Adrenal gland (tissue), 12 donors: ENCODE results near the gene TRIP6. TPM values are rescaled to one million over a fixed set of nuclear protein-coding genes. Genes with fewer than 3 reads are reported as not detected.

Source experiments
- DNase-seq, 7 donors: peaks; one replicate each; pipeline ENCODE4 v3.0.0-alpha.2; 2019 to 2020
- H3K27ac ChIP-seq, 5 donors: fragments of 200-600 bp; sonication (generic) in 4 of 5; 1 replicate in 3 of 5; 2 replicates in 2 of 5; pipeline versions ENCODE4 v1.5.1 to v1.8.0; 2016 to 2020; ENCODE audit warnings: mild to moderate bottlenecking in 1 of 5
- H3K27me3 ChIP-seq: fragments of 200-600 bp; 2 replicates; pipeline ENCODE4 v1.8.0; 2021
- H3K36me3 ChIP-seq, 2 donors: fragments of 200-600 bp; replicated peaks in 1 of 2; 1 replicate in 1 of 2; 2 replicates in 1 of 2; pipeline versions ENCODE4 v1.5.1 to v1.8.0; 2018 to 2022
- H3K4me1 ChIP-seq, 2 donors: fragments of 200-600 bp; replicated peaks in 1 of 2; 1 replicate in 1 of 2; 2 replicates in 1 of 2; pipeline versions ENCODE4 v1.5.1 to v1.8.0; 2018 to 2021
- H3K4me3 ChIP-seq, 4 donors: fragments of 200-600 bp; sonication (generic) in 3 of 4; one replicate each; pipeline ENCODE4 v1.5.1; 2016 to 2018
- H3K9me3 ChIP-seq, 3 donors: fragments of 200-600 bp; sonication (generic) in 1 of 3; replicated peaks in 1 of 3; 1 replicate in 2 of 3; 2 replicates in 1 of 3; pipeline versions ENCODE4 v1.5.1 to v1.8.0; 2016 to 2021
- POLR2A ChIP-seq, 2 donors: fragments of 450-650 bp; IDR thresholded peaks; one replicate each; pipeline ENCODE4 v1.6.1; 2017; ENCODE audit warnings: antibody characterized with exemption in 2 of 2, mild to moderate bottlenecking in 2 of 2, moderate library complexity in 1 of 2
- WGBS, 4 donors: extraction: QIAGEN DNeasy Blood & Tissue Kit in 2 of 4; methylation state at CpG; one replicate each; pipeline versions ENCODE4 v1.1.5 to v1.1.7; 2013 to 2017; 5-methylcytosine and 5-hydroxymethylcytosine counted together
- intact Hi-C, 2 donors: fragments of 100-400 bp; cut with DNase I; formaldehyde crosslinking; loops; one replicate each; pipeline versions ENCODE4 v1.14.1 to v1.15.0; 2022 to 2023
- polyA plus RNA-seq, 3 donors: library from polyadenylated mRNA; stranded (reverse); fragments of 200-250 nt in 2 of 3; fragments of 350-450 nt in 1 of 3; fragmentation: Illumina TruSeq in 1 of 3; extraction: RNeasy Lipid Tissue Mini Kit (QIAGEN cat#74804) in 1 of 3; gene quantifications; one replicate each; pipeline ENCODE4 v1.2.3, GENCODE V29; 2013 to 2014
- total RNA-seq, 9 donors: library from RNA; depleted of rRNA in 4 of 9; stranded (reverse); fragments of >200 nt in 4 of 9; fragments of 120-200 nt in 1 of 9; fragmentation: NEBNext Ultra II Directional in 1 of 9; extraction: Animal tissue kit (Norgen Biotek cat#: 25700) in 1 of 9; gene quantifications; one replicate each; pipeline versions ENCODE4 v1.1.0 to v1.2.4, GENCODE V29; 2013 to 2023
- TF ChIP-seq, protein P1 (sequence below), 6 experiments: fragments of 450-650 bp in 4 of 6; fragments of 200-600 bp in 2 of 6; sonication (generic) in 1 of 6; IDR thresholded peaks; 1 replicate in 5 of 6; 2 replicates in 1 of 6; pipeline versions ENCODE4 v1.5.1 to v1.8.0; 2016 to 2021; ENCODE audit warnings: antibody characterized with exemption in 6 of 6, mild to moderate bottlenecking in 2 of 6, moderate library complexity in 1 of 6
- donor health status: healthy with polysubstance abuse.
- donor health status: Bipolar disorder and iron deficiency.
- donor health status: DM: yes; HTN: yes; CAD: no.
- donor health status: DM: no; HTN: no; CAD: no.
- donor health status: DM: no; HTN: no; CAD: no.
- donor health status: DM: yes; HTN: yes; CAD: no.

Gene TRIP6
- total and polyA plus RNA-seq, 12 donors: 6.1 to 105 (median 69.2) TPM

DNA sequence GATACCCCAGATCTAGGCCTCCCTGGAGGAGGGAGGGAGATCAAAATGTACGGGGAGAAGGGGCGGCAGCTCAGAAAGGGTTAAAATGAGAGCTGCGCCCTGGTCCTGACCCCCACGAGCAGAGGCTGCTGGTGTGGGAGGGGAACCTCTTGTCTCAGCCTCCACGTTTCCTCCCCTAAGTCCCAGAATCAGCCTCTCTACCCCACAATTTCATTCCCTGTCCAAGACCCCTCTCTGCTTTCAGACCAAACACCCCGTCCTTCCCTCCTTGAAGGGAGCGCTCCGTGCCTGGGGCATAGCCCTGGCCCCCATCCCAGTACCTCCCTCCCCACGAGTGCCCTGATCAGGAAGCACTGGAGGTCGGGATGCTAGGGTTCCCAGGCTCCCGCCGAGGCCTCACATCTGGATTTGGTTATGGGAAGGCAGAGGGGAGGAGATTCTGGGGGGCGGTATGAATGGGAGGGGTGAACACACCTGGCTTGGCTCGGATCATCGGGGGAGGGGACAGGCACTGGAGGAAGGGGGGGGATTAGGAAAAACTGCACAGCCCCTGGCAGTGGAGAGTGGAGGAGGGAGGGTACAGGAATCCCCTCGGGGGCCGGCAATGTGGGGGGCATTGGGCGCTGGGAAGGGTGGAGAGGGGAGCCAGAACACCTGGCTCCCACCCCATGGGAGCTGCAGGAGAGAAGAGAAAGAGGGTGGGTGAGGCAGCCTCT, 42.5 kb upstream of the TRIP6 start:
- intact Hi-C loops: no loop called here
- Histone ChIP-seq H3K4me1 (peaks cover 22 to 39% of the 10 kb centered on the region in 2 donors), H3K27ac (peak overlapping the region in 2 of 5 donors; percentile 79 to 93)

DNA sequence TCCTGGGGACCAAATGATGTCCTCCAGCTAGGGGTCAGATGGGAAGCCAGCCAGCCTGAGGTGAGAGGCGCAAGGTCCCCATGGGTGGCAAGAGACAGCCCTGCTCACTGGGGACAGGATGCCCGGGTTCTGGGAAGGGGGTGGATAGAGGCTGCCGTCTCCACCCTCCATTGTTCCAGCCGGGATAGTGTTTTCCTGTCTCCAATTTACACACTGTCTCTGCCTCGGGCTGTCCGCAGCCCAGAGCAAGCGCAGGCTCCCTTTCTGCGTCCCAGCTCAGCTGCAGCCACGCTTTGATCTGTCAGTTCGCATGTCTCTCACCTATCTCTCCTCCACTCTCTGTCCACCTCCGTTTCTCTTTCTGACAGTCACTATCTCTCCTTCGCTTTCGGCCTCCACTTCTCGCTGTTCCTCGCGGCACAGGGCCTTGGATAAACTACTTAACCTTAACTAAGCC, 41.9 kb upstream of the TRIP6 start:
- peaks cover 22 to 39% of the 10 kb centered on the region in 2 donors for H3K4me1 ChIP-seq
- H3K36me3 ChIP-seq: peaks cover 0 to 33% of the 10 kb centered on the region in 2 donors
- peak in 3 of 7 donors; percentile 51 to 59 (median 55) for DNase-seq
- intact Hi-C loops: no loop called here
- H3K27me3 ChIP-seq: no peaks in the 10 kb centered on the region
- no peaks in the 10 kb centered on the region for H3K9me3 ChIP-seq
- peak overlapping the region in 2 of 4 donors; percentile 45 to 88 for H3K4me3 ChIP-seq
- TF ChIP-seq, protein P1, sequence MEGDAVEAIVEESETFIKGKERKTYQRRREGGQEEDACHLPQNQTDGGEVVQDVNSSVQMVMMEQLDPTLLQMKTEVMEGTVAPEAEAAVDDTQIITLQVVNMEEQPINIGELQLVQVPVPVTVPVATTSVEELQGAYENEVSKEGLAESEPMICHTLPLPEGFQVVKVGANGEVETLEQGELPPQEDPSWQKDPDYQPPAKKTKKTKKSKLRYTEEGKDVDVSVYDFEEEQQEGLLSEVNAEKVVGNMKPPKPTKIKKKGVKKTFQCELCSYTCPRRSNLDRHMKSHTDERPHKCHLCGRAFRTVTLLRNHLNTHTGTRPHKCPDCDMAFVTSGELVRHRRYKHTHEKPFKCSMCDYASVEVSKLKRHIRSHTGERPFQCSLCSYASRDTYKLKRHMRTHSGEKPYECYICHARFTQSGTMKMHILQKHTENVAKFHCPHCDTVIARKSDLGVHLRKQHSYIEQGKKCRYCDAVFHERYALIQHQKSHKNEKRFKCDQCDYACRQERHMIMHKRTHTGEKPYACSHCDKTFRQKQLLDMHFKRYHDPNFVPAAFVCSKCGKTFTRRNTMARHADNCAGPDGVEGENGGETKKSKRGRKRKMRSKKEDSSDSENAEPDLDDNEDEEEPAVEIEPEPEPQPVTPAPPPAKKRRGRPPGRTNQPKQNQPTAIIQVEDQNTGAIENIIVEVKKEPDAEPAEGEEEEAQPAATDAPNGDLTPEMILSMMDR (IDR thresholded peaks at IDR 0.05): no peak
- TF ChIP-seq POLR2A (IDR thresholded peaks at IDR 0.05): peak in 1 of 2 donors; percentile 55
- H3K27ac ChIP-seq: peak overlapping the region in 2 of 5 donors; percentile 79 to 93
- 19 to 29% (median 21%) methylated on average over 14 to 16 of the region's 16 CpGs for WGBS, 4 donors

More for the DNA sequence above, 42.5 kb upstream of the TRIP6 start:
- Histone ChIP-seq H3K27me3 (no peaks in the 10 kb centered on the region), H3K36me3 (peaks cover 0 to 39% of the 10 kb centered on the region in 2 donors), H3K9me3 (no peaks in the 10 kb centered on the region), H3K4me3 (peak overlapping the region in 1 of 4 donors; percentile 88)
- DNase-seq: peak in 1 of 7 donors; percentile 25
- TF ChIP-seq, protein P1 (IDR thresholded peaks at IDR 0.05): no peak
- no peak for TF ChIP-seq POLR2A (IDR thresholded peaks at IDR 0.05)
- 18 to 47% (median 33%) methylated on average over 17 to 18 of the region's 18 CpGs for WGBS, 4 donors

DNA sequence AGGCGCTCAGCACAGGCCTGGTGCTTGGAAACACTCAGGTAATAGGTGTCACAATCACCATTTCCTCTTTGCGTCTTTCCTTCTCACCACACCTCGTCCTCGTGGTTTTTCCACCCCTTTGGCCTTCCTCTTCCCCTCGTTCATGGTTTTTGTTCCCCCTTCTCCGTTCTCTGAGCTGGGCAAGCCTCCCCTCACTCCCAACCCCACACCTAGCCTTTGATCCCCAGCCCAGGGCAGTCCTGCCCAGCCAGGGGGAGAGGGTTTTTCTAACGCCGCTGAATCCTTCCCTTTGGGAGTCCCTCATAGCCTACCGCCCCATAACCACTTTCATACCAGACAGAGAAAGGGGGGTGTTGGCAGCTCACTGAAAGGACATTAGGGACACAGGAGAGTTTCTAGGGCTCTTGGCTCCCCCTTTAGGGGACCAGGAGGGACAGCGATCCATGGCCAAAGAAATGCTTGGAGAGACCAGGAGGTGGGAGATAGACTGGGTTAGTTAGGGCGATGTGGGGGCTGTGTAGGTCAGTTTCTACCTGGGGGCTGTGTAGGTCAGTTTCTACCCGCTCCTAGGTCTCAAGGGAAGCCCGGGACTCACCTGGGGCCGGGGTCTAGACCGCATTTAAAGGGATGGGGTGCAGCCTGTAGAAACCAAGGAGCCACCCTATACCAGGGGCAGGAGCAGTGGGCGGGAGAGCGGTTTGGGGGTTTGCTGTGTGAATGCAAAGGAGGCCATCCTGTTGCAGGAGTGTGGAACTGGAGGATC, 41.3 kb upstream of the TRIP6 start:
- H3K4me1 ChIP-seq: peaks cover 22 to 39% of the 10 kb centered on the region in 2 donors

More for the DNA sequence above, 41.3 kb upstream of the TRIP6 start:
- Histone ChIP-seq H3K27ac (peak overlapping the region in 4 of 5 donors; percentile 52 to 93 (median 77)), H3K27me3 (no peaks in the 10 kb centered on the region), H3K9me3 (no peaks in the 10 kb centered on the region), H3K4me3 (peak overlapping the region in 3 of 4 donors; percentile 45 to 88 (median 75)), H3K36me3 (peaks cover 0 to 26% of the 10 kb centered on the region in 2 donors)
- DNase-seq: peak in 1 of 7 donors; percentile 57
- intact Hi-C loops: no loop called here
- no peak for TF ChIP-seq POLR2A (IDR thresholded peaks at IDR 0.05)
- TF ChIP-seq, protein P1 (IDR thresholded peaks at IDR 0.05): peak in 2 of 6 experiments; percentile 25 to 31
- WGBS, 4 donors: 12 to 22% (median 15%) methylated on average over 15 to 17 of the region's 17 CpGs
